WTC11 (cell line): ENCODE data around the gene IRF2. TPM values are rescaled to one million over a fixed set of nuclear protein-coding genes. Genes with fewer than 3 reads are reported as not detected.

Source experiments
- AFF4 ChIP-seq: sonication (generic); formaldehyde crosslinking; IDR thresholded peaks from 2 replicates; pipeline ENCODE4 v1.8.1; 2023; ENCODE audit warnings: mild to moderate bottlenecking, missing genetic modification reagents, borderline replicate concordance
- ATF1 ChIP-seq: sonication (generic); formaldehyde crosslinking; IDR thresholded peaks from 2 replicates; pipeline ENCODE4 v1.8.1; 2023; ENCODE audit warnings: mild to moderate bottlenecking, moderate library complexity, missing genetic modification reagents
- ATF2 ChIP-seq: sonication (generic); formaldehyde crosslinking; IDR thresholded peaks from 2 replicates; pipeline ENCODE4 v1.8.1; 2022; ENCODE audit warnings: low read depth, missing genetic modification reagents, borderline replicate concordance
- ATF3 ChIP-seq: sonication (generic); formaldehyde crosslinking; conservative IDR thresholded peaks from 2 replicates; pipeline ENCODE4 v1.8.1; 2022; ENCODE audit warnings: mild to moderate bottlenecking, missing genetic modification reagents
- CREB1 ChIP-seq: sonication (generic); formaldehyde crosslinking; IDR thresholded peaks from 2 replicates; pipeline ENCODE4 v1.8.0; 2023; ENCODE audit warnings: mild to moderate bottlenecking, missing genetic modification reagents
- ERG ChIP-seq: fragments of 250-450 bp; sonication (Bioruptor Pico); IDR thresholded peaks from 2 replicates; pipeline ENCODE4 v1.8.0; 2021; ENCODE audit warnings: mild to moderate bottlenecking
- FOXP4 ChIP-seq: sonication (generic); formaldehyde crosslinking; IDR thresholded peaks from 2 replicates; pipeline ENCODE4 v1.8.0; 2022; ENCODE audit warnings: mild to moderate bottlenecking, missing genetic modification reagents
- IRF2 ChIP-seq: sonication (generic); formaldehyde crosslinking; IDR thresholded peaks from 2 replicates; pipeline ENCODE4 v1.8.0; 2022; ENCODE audit warnings: low read depth, missing genetic modification reagents, borderline replicate concordance
- JAZF1 ChIP-seq: fragments of 250-450 bp; sonication (Bioruptor Pico); IDR thresholded peaks from 2 replicates; pipeline ENCODE4 v1.9.0; 2021; ENCODE audit warnings: moderate library complexity, mild to moderate bottlenecking, inconsistent platforms
- KAT7 ChIP-seq: sonication (generic); formaldehyde crosslinking; IDR thresholded peaks from 2 replicates; pipeline ENCODE4 v1.8.1; 2023; ENCODE audit warnings: missing genetic modification reagents, mild to moderate bottlenecking, borderline replicate concordance
- NFYB ChIP-seq: sonication (generic); formaldehyde crosslinking; conservative IDR thresholded peaks from 2 replicates; pipeline ENCODE4 v1.8.0; 2022; ENCODE audit warnings: low read depth, missing genetic modification reagents
- RELA ChIP-seq: sonication (generic); formaldehyde crosslinking; IDR thresholded peaks from 2 replicates; pipeline ENCODE4 v1.8.1; 2022; ENCODE audit warnings: missing genetic modification reagents, mild to moderate bottlenecking, borderline replicate concordance
- STAT6 ChIP-seq: sonication (generic); formaldehyde crosslinking; conservative IDR thresholded peaks from 2 replicates; pipeline ENCODE4 v1.8.1; 2023; ENCODE audit warnings: mild to moderate bottlenecking, low read depth, missing genetic modification reagents, moderate library complexity
- USF1 ChIP-seq: sonication (generic); formaldehyde crosslinking; IDR thresholded peaks from 2 replicates; pipeline ENCODE4 v1.8.0; 2022; ENCODE audit warnings: mild to moderate bottlenecking, missing genetic modification reagents
- ZBTB43 ChIP-seq: sonication (generic); formaldehyde crosslinking; IDR thresholded peaks from 2 replicates; pipeline ENCODE4 v1.8.1; 2023; ENCODE audit warnings: mild to moderate bottlenecking, missing genetic modification reagents
- ZMAT4 ChIP-seq: fragments of 250-450 bp; sonication (Bioruptor Pico); IDR thresholded peaks from 2 replicates; pipeline ENCODE4 v1.9.0; 2021; ENCODE audit warnings: mild to moderate bottlenecking
- ZNF416 ChIP-seq: fragments of 250-450 bp; sonication (Bioruptor Pico); IDR thresholded peaks from 2 replicates; pipeline ENCODE4 v1.9.0; 2021; ENCODE audit warnings: mild to moderate bottlenecking, inconsistent platforms
- ZNF425 ChIP-seq: fragments of 250-450 bp; sonication (Bioruptor Pico); conservative IDR thresholded peaks from 2 replicates; pipeline ENCODE4 v1.9.0; 2021; ENCODE audit warnings: mild to moderate bottlenecking
- ZNF671 ChIP-seq: fragments of 250-450 bp; sonication (Bioruptor Pico); IDR thresholded peaks from 2 replicates; pipeline ENCODE4 v1.8.0; 2021; ENCODE audit warnings: mild to moderate bottlenecking
- total RNA-seq: library from RNA; stranded (reverse); gene quantifications from 3 replicates; pipeline ENCODE4 v1.2.3, GENCODE V29; 2021

Gene IRF2
- total RNA-seq, 1 experiment from 2014 or later: 11.8 TPM

GRCh38 chr4:184472614-184473498, 1.5 kb downstream of the IRF2 start (continued):
- TF ChIP-seq ATF2 (CRISPR knock-in tag): no peak
- TF ChIP-seq ZNF425: no peak
- TF ChIP-seq ZNF416: no peak
- no peak for TF ChIP-seq ZMAT4
- TF ChIP-seq ERG (CRISPR knock-in tag): no peak
- peak; percentile 6; the same call in 1 of the 2 replicates for TF ChIP-seq NFYB (CRISPR knock-in tag)
- TF ChIP-seq STAT6 (CRISPR knock-in tag): no peak
- no peak for TF ChIP-seq IRF2 (CRISPR knock-in tag)
- TF ChIP-seq USF1 (CRISPR knock-in tag): no peak
- TF ChIP-seq KAT7 (CRISPR knock-in tag): peak; percentile 73; the same call in 1 of the 2 replicates
- TF ChIP-seq CREB1 (CRISPR knock-in tag): no peak
- TF ChIP-seq ZBTB43 (CRISPR knock-in tag): no peak
- no peak for TF ChIP-seq RELA (CRISPR knock-in tag)
- TF ChIP-seq AFF4 (CRISPR knock-in tag): no peak
- TF ChIP-seq ATF3 (CRISPR knock-in tag): no peak
- no peak for TF ChIP-seq ATF1 (CRISPR knock-in tag)
- TF ChIP-seq JAZF1 (CRISPR knock-in tag): no peak
- no peak for TF ChIP-seq ZNF671
- no peak for TF ChIP-seq FOXP4
